Kidney epithelial cell (primary cell): ENCODE results near the gene CACNA1I. TPM values are rescaled to one million over a fixed set of nuclear protein-coding genes. Genes with fewer than 3 reads are reported as not detected.

Experiments
- DNase-seq: peaks from one replicate; pipeline ENCODE4 v3.0.0-alpha.2; 2010; ENCODE audit warnings: low read depth
- H3K27me3 ChIP-seq: 2 replicates; pipeline ENCODE4 v1.6.0; 2011; ENCODE audit warnings: low read length; ENCODE audit not compliant: control insufficient read depth, insufficient read depth
- H3K36me3 ChIP-seq: 2 replicates; pipeline ENCODE4 v1.5.1; 2011; ENCODE audit warnings: low read length; ENCODE audit not compliant: control insufficient read depth, insufficient read depth
- H3K4me3 ChIP-seq: 2 replicates; pipeline ENCODE4 v1.5.1; 2011; ENCODE audit warnings: low read depth, mild to moderate bottlenecking, control low read depth, low read length
- CTCF ChIP-seq: IDR thresholded peaks from 2 replicates; pipeline ENCODE4 v1.5.1; 2011; ENCODE audit warnings: mild to moderate bottlenecking, moderate library complexity, low read length, control low read depth, inconsistent platforms; ENCODE audit not compliant: insufficient read depth, poor library complexity, severe bottlenecking
- total RNA-seq: library from RNA; depleted of rRNA; stranded (reverse); fragments of >200 nt; gene quantifications from 2 replicates; pipeline ENCODE4 v1.2.3, GENCODE V29; 2015

Gene CACNA1I
- total RNA-seq, 1 donor from 2014 or later = not detected

GRCh38 chr22:39589875-39590274 lies 19.3 kb downstream of the CACNA1I start:
- no peak overlapping the region for H3K4me3 ChIP-seq
- no peak for DNase-seq
- TF ChIP-seq CTCF = no peak
- peaks cover 5% of the 10 kb centered on the region for H3K27me3 ChIP-seq
- H3K36me3 ChIP-seq = no peaks in the 10 kb centered on the region

GRCh38 chr22:39592081-39593065 lies 21.8 kb downstream of the CACNA1I start:
- TF ChIP-seq CTCF = no peak
- DNase-seq = peak; percentile 76

GRCh38 chr22:39593066-39593930 lies 22.7 kb downstream of the CACNA1I start:
- no peak for DNase-seq
- no peak for TF ChIP-seq CTCF
- Histone ChIP-seq H3K36me3 (no peaks in the 10 kb centered on the region), H3K27me3 (peaks cover 18% of the 10 kb centered on the region), H3K4me3 (no peak overlapping the region)

More at GRCh38 chr22:39592081-39593065, 21.8 kb downstream of the CACNA1I start:
- no peak overlapping the region for H3K4me3 ChIP-seq
- H3K36me3 ChIP-seq = no peaks in the 10 kb centered on the region
- peaks cover 10% of the 10 kb centered on the region for H3K27me3 ChIP-seq

GRCh38 chr22:39593931-39594285 lies 23.4 kb downstream of the CACNA1I start:
- no peak for TF ChIP-seq CTCF
- no peak for DNase-seq
- Histone ChIP-seq H3K36me3 (no peaks in the 10 kb centered on the region), H3K27me3 (peaks cover 22% of the 10 kb centered on the region), H3K4me3 (no peak overlapping the region)

- H3K27me3 ChIP-seq = peaks cover 22% of the 10 kb centered on the region
- H3K36me3 ChIP-seq = no peaks in the 10 kb centered on the region
- no peak for DNase-seq
- no peak for TF ChIP-seq CTCF
- no peak overlapping the region for H3K4me3 ChIP-seq
These were observed 23.9 kb downstream of the CACNA1I start for GRCh38 chr22:39594411-39594810.
